ENCODE measurements around the gene SORCS2.

DNA sequence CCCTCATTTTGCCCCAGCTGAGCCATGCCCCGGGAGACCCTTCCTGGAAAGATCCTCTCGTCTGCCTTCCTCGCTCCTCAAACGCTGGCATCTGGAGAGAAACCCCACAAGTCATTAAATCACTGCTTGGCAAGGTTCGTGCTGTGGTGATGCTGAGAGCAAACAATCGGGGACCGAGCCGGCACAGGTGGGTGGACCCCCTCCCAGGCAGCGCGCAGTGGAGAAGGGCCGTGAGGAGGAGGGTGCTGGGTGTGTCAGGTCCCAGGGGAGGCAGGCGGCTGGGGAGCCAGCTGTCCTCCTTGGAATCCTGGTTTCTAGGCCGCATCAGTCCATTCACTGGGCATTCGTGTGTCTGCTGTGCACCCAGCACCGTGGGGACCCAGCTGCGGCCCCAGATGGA, 307.3 kb downstream of the SORCS2 start:
- TF ChIP-seq, protein P1, sequence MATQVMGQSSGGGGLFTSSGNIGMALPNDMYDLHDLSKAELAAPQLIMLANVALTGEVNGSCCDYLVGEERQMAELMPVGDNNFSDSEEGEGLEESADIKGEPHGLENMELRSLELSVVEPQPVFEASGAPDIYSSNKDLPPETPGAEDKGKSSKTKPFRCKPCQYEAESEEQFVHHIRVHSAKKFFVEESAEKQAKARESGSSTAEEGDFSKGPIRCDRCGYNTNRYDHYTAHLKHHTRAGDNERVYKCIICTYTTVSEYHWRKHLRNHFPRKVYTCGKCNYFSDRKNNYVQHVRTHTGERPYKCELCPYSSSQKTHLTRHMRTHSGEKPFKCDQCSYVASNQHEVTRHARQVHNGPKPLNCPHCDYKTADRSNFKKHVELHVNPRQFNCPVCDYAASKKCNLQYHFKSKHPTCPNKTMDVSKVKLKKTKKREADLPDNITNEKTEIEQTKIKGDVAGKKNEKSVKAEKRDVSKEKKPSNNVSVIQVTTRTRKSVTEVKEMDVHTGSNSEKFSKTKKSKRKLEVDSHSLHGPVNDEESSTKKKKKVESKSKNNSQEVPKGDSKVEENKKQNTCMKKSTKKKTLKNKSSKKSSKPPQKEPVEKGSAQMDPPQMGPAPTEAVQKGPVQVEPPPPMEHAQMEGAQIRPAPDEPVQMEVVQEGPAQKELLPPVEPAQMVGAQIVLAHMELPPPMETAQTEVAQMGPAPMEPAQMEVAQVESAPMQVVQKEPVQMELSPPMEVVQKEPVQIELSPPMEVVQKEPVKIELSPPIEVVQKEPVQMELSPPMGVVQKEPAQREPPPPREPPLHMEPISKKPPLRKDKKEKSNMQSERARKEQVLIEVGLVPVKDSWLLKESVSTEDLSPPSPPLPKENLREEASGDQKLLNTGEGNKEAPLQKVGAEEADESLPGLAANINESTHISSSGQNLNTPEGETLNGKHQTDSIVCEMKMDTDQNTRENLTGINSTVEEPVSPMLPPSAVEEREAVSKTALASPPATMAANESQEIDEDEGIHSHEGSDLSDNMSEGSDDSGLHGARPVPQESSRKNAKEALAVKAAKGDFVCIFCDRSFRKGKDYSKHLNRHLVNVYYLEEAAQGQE (IDR thresholded peaks at IDR 0.05; ENCODE audit: insufficient read depth in 1 of 2, low read depth in 2 of 2, low read length in 1 of 2), result no peak
- no peak for TF ChIP-seq SIN3A (IDR thresholded peaks at IDR 0.05; ENCODE audit: borderline replicate concordance, insufficient read depth, low read depth, low read length)

Measured in Panc1 (cell line).